ENCODE data around the gene LTO1.

LTO1 gene

GRCh38 chr11:69646493-69647389 lies 28.4 kb downstream of the LTO1 start:
- H3K36me3 ChIP-seq: no peaks in the 10 kb centered on the region
- peaks cover 24% of the 10 kb centered on the region for H3K27me3 ChIP-seq (ENCODE audit: insufficient read depth, low read depth, severe bottlenecking)
- no peak overlapping the region for H3K4me3 ChIP-seq (ENCODE audit: low read depth, low read length)
- DNase-seq: no peak
- H3K9me3 ChIP-seq (ENCODE audit: severe bottlenecking): no peaks in the 10 kb centered on the region
- no peak overlapping the region for H3K27ac ChIP-seq
- no peak for TF ChIP-seq CTCF (IDR thresholded peaks at IDR 0.05; ENCODE audit: low read depth, low read length)

- Histone ChIP-seq H3K36me3 (no peaks in the 10 kb centered on the region), H3K9me3 (ENCODE audit: severe bottlenecking) (no peaks in the 10 kb centered on the region), H3K4me3 (ENCODE audit: low read depth, low read length) (no peak overlapping the region), H3K27ac (no peak overlapping the region), H3K27me3 (ENCODE audit: insufficient read depth, low read depth, severe bottlenecking) (peaks cover 32% of the 10 kb centered on the region)
- TF ChIP-seq CTCF (IDR thresholded peaks at IDR 0.05; ENCODE audit: low read depth, low read length): no peak
- DNase-seq: no peak
These were observed 29.2 kb downstream of the LTO1 start for GRCh38 chr11:69645801-69646492.

DNA sequence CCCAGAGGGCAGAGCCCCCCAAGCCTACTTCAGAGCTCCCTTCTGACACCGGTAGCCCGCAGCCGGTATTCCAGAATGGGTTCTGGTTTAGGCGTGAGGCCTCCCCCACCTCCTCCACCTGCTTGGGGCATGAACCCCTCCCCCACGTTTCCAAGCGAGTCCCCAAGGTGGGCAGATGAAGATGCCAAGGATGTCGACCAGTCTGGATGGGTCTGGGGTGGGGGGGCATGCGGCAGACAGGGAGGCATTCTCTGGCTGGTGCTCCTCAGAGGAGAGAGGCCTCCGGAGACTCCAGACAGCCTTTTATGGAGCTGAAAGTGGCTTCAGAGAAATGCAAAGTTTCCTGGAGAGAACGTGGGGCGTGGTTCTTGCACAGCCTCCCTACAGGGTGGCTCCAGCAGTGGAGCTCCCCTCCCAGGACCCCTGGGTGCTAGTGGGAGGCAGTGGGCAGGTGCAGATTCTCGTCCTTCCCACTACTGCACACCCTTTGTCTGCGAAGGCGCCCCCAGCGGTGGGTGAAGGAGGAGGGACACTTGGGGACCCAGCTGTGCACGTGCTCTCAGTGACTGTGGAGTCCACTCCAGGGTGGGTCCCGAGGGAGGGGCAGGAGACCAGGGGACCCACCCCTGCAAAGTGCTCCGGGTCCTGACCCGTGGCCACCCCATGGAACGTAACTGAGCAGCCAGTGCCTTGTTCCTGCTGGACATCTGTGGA lies 30.0 kb downstream of the LTO1 start:
- no peaks in the 10 kb centered on the region for H3K36me3 ChIP-seq
- no peak for TF ChIP-seq CTCF (IDR thresholded peaks at IDR 0.05; ENCODE audit: low read depth, low read length)
- DNase-seq: no peak
- peaks cover 39% of the 10 kb centered on the region for H3K27me3 ChIP-seq (ENCODE audit: insufficient read depth, low read depth, severe bottlenecking)
- no peak overlapping the region for H3K4me3 ChIP-seq (ENCODE audit: low read depth, low read length)
- no peak overlapping the region for H3K27ac ChIP-seq
- H3K9me3 ChIP-seq (ENCODE audit: severe bottlenecking): no peaks in the 10 kb centered on the region

- DNase-seq: peak; percentile 90
- Histone ChIP-seq H3K9me3 (ENCODE audit: severe bottlenecking) (no peaks in the 10 kb centered on the region), H3K36me3 (no peaks in the 10 kb centered on the region), H3K4me3 (ENCODE audit: low read depth, low read length) (peak overlapping the region; percentile 62), H3K27me3 (ENCODE audit: insufficient read depth, low read depth, severe bottlenecking) (peaks cover 47% of the 10 kb centered on the region), H3K27ac (no peak overlapping the region)
- peak; percentile 59 for TF ChIP-seq CTCF (IDR thresholded peaks at IDR 0.05; ENCODE audit: low read depth, low read length)
These were observed 30.8 kb downstream of the LTO1 start for GRCh38 chr11:69644071-69644961.

DNA sequence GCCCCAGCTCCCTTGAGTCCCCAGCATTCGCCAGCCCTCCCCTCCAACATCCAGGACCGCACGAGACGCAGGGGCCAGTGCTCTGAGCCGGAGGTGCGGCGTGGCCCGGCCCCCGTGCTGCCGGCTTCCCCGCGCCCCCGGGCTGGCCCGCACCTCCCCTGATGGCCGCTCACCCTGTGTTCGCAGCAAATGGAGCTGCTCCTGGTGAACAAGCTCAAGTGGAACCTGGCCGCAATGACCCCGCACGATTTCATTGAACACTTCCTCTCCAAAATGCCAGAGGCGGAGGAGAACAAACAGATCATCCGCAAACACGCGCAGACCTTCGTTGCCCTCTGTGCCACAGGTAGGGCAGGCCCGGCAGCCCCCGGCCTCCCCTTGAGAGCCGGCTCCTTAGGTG lies 31.5 kb downstream of the LTO1 start:
- peak overlapping the region; percentile 62 for H3K4me3 ChIP-seq (ENCODE audit: low read depth, low read length)
- peaks cover 53% of the 10 kb centered on the region for H3K27me3 ChIP-seq (ENCODE audit: insufficient read depth, low read depth, severe bottlenecking)
- H3K36me3 ChIP-seq: no peaks in the 10 kb centered on the region
- TF ChIP-seq CTCF (IDR thresholded peaks at IDR 0.05; ENCODE audit: low read depth, low read length): no peak
- no peak overlapping the region for H3K27ac ChIP-seq
- H3K9me3 ChIP-seq (ENCODE audit: severe bottlenecking): no peaks in the 10 kb centered on the region
- DNase-seq: no peak

Measured in WERI-Rb-1 (cell line).